GM23338 (cell line): ENCODE data around the gene KCNB1.

ENCODE experiments used
- CREB1 ChIP-seq: fragments of 250-450 bp; sonication (Bioruptor Pico); IDR thresholded peaks from 2 replicates; pipeline ENCODE4 v1.5.0; 2020; ENCODE audit warnings: low read depth, mild to moderate bottlenecking, moderate library complexity
- ETS1 ChIP-seq: IDR thresholded peaks from 2 replicates; pipeline ENCODE4 v1.6.1; 2016; ENCODE audit warnings: antibody characterized with exemption
- EZH2 ChIP-seq: fragments of 200-600 bp; sonication (generic); IDR thresholded peaks from one replicate; pipeline ENCODE4 v1.8.0; 2017; ENCODE audit warnings: antibody characterized with exemption, mild to moderate bottlenecking, low read depth; ENCODE audit not compliant: unreplicated experiment
- EZH2phosphoT487 ChIP-seq: fragments of 200-600 bp; sonication (generic); IDR thresholded peaks from one replicate; pipeline ENCODE4 v1.8.1; 2018; ENCODE audit warnings: antibody characterized with exemption; ENCODE audit not compliant: unreplicated experiment
- JUNB ChIP-seq: IDR thresholded peaks from one replicate; pipeline ENCODE4 v1.6.1; 2016; ENCODE audit warnings: antibody characterized with exemption; ENCODE audit not compliant: unreplicated experiment
- POLR2AphosphoS5 ChIP-seq: IDR thresholded peaks from 2 replicates; pipeline ENCODE4 v1.6.1; 2016; ENCODE audit warnings: antibody characterized with exemption, low read depth
- REST ChIP-seq: IDR thresholded peaks from one replicate; pipeline ENCODE4 v1.6.1; 2018; ENCODE audit warnings: antibody characterized with exemption; ENCODE audit not compliant: unreplicated experiment
- ZNF114 ChIP-seq: fragments of 250-450 bp; sonication (Bioruptor Pico); IDR thresholded peaks from 2 replicates; pipeline ENCODE4 v1.5.0; 2020; ENCODE audit warnings: mild to moderate bottlenecking, moderate library complexity
- TF ChIP-seq, protein P1 (sequence below), 2 experiments: fragments of 200-600 bp in 1 of 2; sonication (generic) in 1 of 2; conservative IDR thresholded peaks; 2 replicates each; pipeline versions ENCODE4 v1.5.1 to v1.6.1; 2016 to 2017; ENCODE audit warnings: antibody characterized with exemption in 2 of 2, low read depth in 2 of 2, mild to moderate bottlenecking in 2 of 2, moderate library complexity in 1 of 2

GRCh38 chr20:49486064-49486463 lies 3.6 kb upstream of the KCNB1 start:
- no peak for TF ChIP-seq REST
- TF ChIP-seq, protein P1, sequence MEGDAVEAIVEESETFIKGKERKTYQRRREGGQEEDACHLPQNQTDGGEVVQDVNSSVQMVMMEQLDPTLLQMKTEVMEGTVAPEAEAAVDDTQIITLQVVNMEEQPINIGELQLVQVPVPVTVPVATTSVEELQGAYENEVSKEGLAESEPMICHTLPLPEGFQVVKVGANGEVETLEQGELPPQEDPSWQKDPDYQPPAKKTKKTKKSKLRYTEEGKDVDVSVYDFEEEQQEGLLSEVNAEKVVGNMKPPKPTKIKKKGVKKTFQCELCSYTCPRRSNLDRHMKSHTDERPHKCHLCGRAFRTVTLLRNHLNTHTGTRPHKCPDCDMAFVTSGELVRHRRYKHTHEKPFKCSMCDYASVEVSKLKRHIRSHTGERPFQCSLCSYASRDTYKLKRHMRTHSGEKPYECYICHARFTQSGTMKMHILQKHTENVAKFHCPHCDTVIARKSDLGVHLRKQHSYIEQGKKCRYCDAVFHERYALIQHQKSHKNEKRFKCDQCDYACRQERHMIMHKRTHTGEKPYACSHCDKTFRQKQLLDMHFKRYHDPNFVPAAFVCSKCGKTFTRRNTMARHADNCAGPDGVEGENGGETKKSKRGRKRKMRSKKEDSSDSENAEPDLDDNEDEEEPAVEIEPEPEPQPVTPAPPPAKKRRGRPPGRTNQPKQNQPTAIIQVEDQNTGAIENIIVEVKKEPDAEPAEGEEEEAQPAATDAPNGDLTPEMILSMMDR (conservative IDR thresholded peaks at IDR 0.05; ENCODE audit: low read depth in 2 of 2), result no peak
- no peak for TF ChIP-seq EZH2phosphoT487
- TF ChIP-seq POLR2AphosphoS5, result no peak
- TF ChIP-seq CREB1 (CRISPR knock-in tag), result no peak
- TF ChIP-seq EZH2, result no peak
- TF ChIP-seq ZNF114, result no peak
- no peak for TF ChIP-seq JUNB
- no peak for TF ChIP-seq ETS1
